ENCODE measurements around the gene NBAS. TPM values are rescaled to one million over a fixed set of nuclear protein-coding genes. Genes with fewer than 3 reads are reported as not detected.
"Not testable (repeated sequence)": the region's sequence is repeated elsewhere in the genome, so short reads cannot be mapped to it uniquely, and the experiment has no call there.

Gene NBAS
- polyA plus RNA-seq, 1 donor (not counting 4 experiments of a cell fraction or from before 2014, with no cell fraction given): 27.9 TPM

GRCh38 chr2:15325296-15325695 lies 235.8 kb downstream of the NBAS start:
- Histone ChIP-seq H3K79me2 (ENCODE audit: control insufficient read depth, insufficient read depth, low read length) (no peaks in the 10 kb centered on the region), H3K36me3 (ENCODE audit: control insufficient read depth in 2 of 2, extremely low read depth in 1 of 2, insufficient read depth in 2 of 2, low read length in 2 of 2) (peaks cover 0 to 3% of the 10 kb centered on the region in 2 experiments), H3K4me1 (ENCODE audit: control insufficient read depth, extremely low read depth, insufficient read depth, low read length) (no peaks in the 10 kb centered on the region), H4K20me1 (ENCODE audit: control insufficient read depth, extremely low read depth, insufficient read depth, low read length) (no peaks in the 10 kb centered on the region), H3K4me3 (ENCODE audit: control insufficient read depth in 2 of 3, extremely low read depth in 1 of 3, insufficient read depth in 2 of 3, low read depth in 1 of 3, low read length in 3 of 3) (no peak overlapping the region), H3K27ac (ENCODE audit: control insufficient read depth, insufficient read depth, low read length) (no peak overlapping the region), H3K9ac (ENCODE audit: control insufficient read depth, extremely low read depth, insufficient read depth, low read length) (no peak overlapping the region), H2AFZ (ENCODE audit: control insufficient read depth, low read length) (no peak overlapping the region), H3K9me3 (ENCODE audit: control insufficient read depth, low read depth, low read length) (no peaks in the 10 kb centered on the region), H3K4me2 (ENCODE audit: control insufficient read depth, extremely low read depth, insufficient read depth, low read depth, low read length) (no peak overlapping the region), H3K9me1 (ENCODE audit: control insufficient read depth, extremely low read depth, insufficient read depth, low read length) (no peaks in the 10 kb centered on the region), H3K27me3 (ENCODE audit: control insufficient read depth, extremely low read depth, insufficient read depth, low read length) (no peaks in the 10 kb centered on the region)
- dilution Hi-C loops (cut with MboI; ENCODE audit: extremely low pct_ligation_motif_present, low sequenced_read_pairs): no loop called here
- DNase-seq (ENCODE audit: low read depth, low spot score): no peak
- no peak for TF ChIP-seq CTCF (optimal IDR thresholded peaks at IDR 0.05 in 1 of 3, IDR thresholded peaks at IDR 0.05 in 1 of 3, conservative IDR thresholded peaks at IDR 0.05 in 1 of 3; ENCODE audit: extremely low read depth in 1 of 3, insufficient read depth in 2 of 3, low read length in 3 of 3)
- no peak for TF ChIP-seq EZH2 (IDR thresholded peaks at IDR 0.05; ENCODE audit: low read length)
- FAIRE-seq: no peak

GRCh38 chr2:15323227-15323626 lies 237.9 kb downstream of the NBAS start:
- H3K79me2 ChIP-seq (ENCODE audit: control insufficient read depth, insufficient read depth, low read length): no peaks in the 10 kb centered on the region
- TF ChIP-seq EZH2 (IDR thresholded peaks at IDR 0.05; ENCODE audit: low read length): no peak
- no peak for DNase-seq (ENCODE audit: low read depth, low spot score)
- FAIRE-seq: no peak
- no peak overlapping the region for H3K27ac ChIP-seq (ENCODE audit: control insufficient read depth, insufficient read depth, low read length)
- H3K36me3 ChIP-seq (ENCODE audit: control insufficient read depth in 2 of 2, extremely low read depth in 1 of 2, insufficient read depth in 2 of 2, low read length in 2 of 2): peaks cover 0 to 1% of the 10 kb centered on the region in 2 experiments
- no peaks in the 10 kb centered on the region for H3K4me1 ChIP-seq (ENCODE audit: control insufficient read depth, extremely low read depth, insufficient read depth, low read length)
- no peaks in the 10 kb centered on the region for H3K9me3 ChIP-seq (ENCODE audit: control insufficient read depth, low read depth, low read length)
- H3K4me2 ChIP-seq (ENCODE audit: control insufficient read depth, extremely low read depth, insufficient read depth, low read depth, low read length): no peak overlapping the region
- no peak overlapping the region for H2AFZ ChIP-seq (ENCODE audit: control insufficient read depth, low read length)
- H3K9me1 ChIP-seq (ENCODE audit: control insufficient read depth, extremely low read depth, insufficient read depth, low read length): no peaks in the 10 kb centered on the region
- no peak overlapping the region for H3K9ac ChIP-seq (ENCODE audit: control insufficient read depth, extremely low read depth, insufficient read depth, low read length)
- no peaks in the 10 kb centered on the region for H3K27me3 ChIP-seq (ENCODE audit: control insufficient read depth, extremely low read depth, insufficient read depth, low read length)
- dilution Hi-C loops (cut with MboI; ENCODE audit: extremely low pct_ligation_motif_present, low sequenced_read_pairs): no loop called here
- H4K20me1 ChIP-seq (ENCODE audit: control insufficient read depth, extremely low read depth, insufficient read depth, low read length): no peaks in the 10 kb centered on the region
- H3K4me3 ChIP-seq (ENCODE audit: control insufficient read depth in 2 of 3, extremely low read depth in 1 of 3, insufficient read depth in 2 of 3, low read depth in 1 of 3, low read length in 3 of 3): no peak overlapping the region

- H3K36me3 ChIP-seq (ENCODE audit: control insufficient read depth in 2 of 2, extremely low read depth in 1 of 2, insufficient read depth in 2 of 2, low read length in 2 of 2); H3K27me3 ChIP-seq (ENCODE audit: control insufficient read depth, extremely low read depth, insufficient read depth, low read length); H3K4me2 ChIP-seq (ENCODE audit: control insufficient read depth, extremely low read depth, insufficient read depth, low read depth, low read length); H3K4me3 ChIP-seq (ENCODE audit: control insufficient read depth in 2 of 3, extremely low read depth in 1 of 3, insufficient read depth in 2 of 3, low read depth in 1 of 3, low read length in 3 of 3); H4K20me1 ChIP-seq (ENCODE audit: control insufficient read depth, extremely low read depth, insufficient read depth, low read length); H3K9me3 ChIP-seq (ENCODE audit: control insufficient read depth, low read depth, low read length); DNase-seq (ENCODE audit: low read depth, low spot score); FAIRE-seq; H3K27ac ChIP-seq (ENCODE audit: control insufficient read depth, insufficient read depth, low read length); H3K9ac ChIP-seq (ENCODE audit: control insufficient read depth, extremely low read depth, insufficient read depth, low read length); H3K4me1 ChIP-seq (ENCODE audit: control insufficient read depth, extremely low read depth, insufficient read depth, low read length); H2AFZ ChIP-seq (ENCODE audit: control insufficient read depth, low read length); dilution Hi-C loops (cut with MboI; ENCODE audit: extremely low pct_ligation_motif_present, low sequenced_read_pairs); H3K9me1 ChIP-seq (ENCODE audit: control insufficient read depth, extremely low read depth, insufficient read depth, low read length); H3K79me2 ChIP-seq (ENCODE audit: control insufficient read depth, insufficient read depth, low read length): not testable (repeated sequence)
These were observed 239.7 kb downstream of the NBAS start for GRCh38 chr2:15321481-15321880.

Measured in keratinocyte (primary cell).